Keratinocyte (primary cell): ENCODE data around the gene MEG3. TPM values are rescaled to one million over a fixed set of nuclear protein-coding genes. Genes with fewer than 3 reads are reported as not detected.

Source experiments
- DNase-seq: peaks from one replicate; pipeline ENCODE4 v3.0.0-alpha.2; 2011; ENCODE audit warnings: low read depth, missing footprints, low spot score
- FAIRE-seq: peaks from 2 replicates; lab custom pipeline; 2011; peaks lifted over from hg19 to GRCh38; lab: Jason Lieb, UNC
- H2AFZ ChIP-seq: 2 replicates; pipeline ENCODE4 v1.6.0; 2012; ENCODE audit warnings: low read length, control low read depth, inconsistent platforms; ENCODE audit not compliant: control insufficient read depth
- H3K27ac ChIP-seq: 2 replicates; pipeline ENCODE4 v1.5.1; 2011; ENCODE audit warnings: low read length; ENCODE audit not compliant: control insufficient read depth, insufficient read depth
- H3K27me3 ChIP-seq: 3 replicates; pipeline ENCODE4 v1.6.0; 2011; ENCODE audit warnings: low read length; ENCODE audit not compliant: control insufficient read depth, insufficient read depth; ENCODE audit errors: extremely low read depth
- H3K36me3 ChIP-seq, 2 experiments: 2 replicates in 1 of 2; 3 replicates in 1 of 2; pipeline ENCODE4 v1.5.1; 2011; ENCODE audit warnings: low read length in 2 of 2, mild to moderate bottlenecking in 1 of 2; ENCODE audit not compliant: control insufficient read depth in 2 of 2, insufficient read depth in 2 of 2; ENCODE audit errors: extremely low read depth in 1 of 2
- H3K4me1 ChIP-seq: 3 replicates; pipeline ENCODE4 v1.5.1; 2011; ENCODE audit warnings: low read length; ENCODE audit not compliant: control insufficient read depth, insufficient read depth; ENCODE audit errors: extremely low read depth
- H3K4me2 ChIP-seq: 3 replicates; pipeline ENCODE4 v1.6.0; 2011; ENCODE audit warnings: low read depth, low read length; ENCODE audit not compliant: control insufficient read depth, insufficient read depth; ENCODE audit errors: extremely low read depth
- H3K4me3 ChIP-seq, 3 experiments: fragments of 200-600 bp in 1 of 3; sonication (generic) in 1 of 3; 2 replicates in 2 of 3; 3 replicates in 1 of 3; pipeline ENCODE4 v1.5.1; 2011 to 2016; ENCODE audit warnings: low read length in 3 of 3, mild to moderate bottlenecking in 3 of 3, control low read depth in 2 of 3, inconsistent platforms in 1 of 3, low read depth in 1 of 3, mixed read lengths in 1 of 3, mixed run types in 1 of 3, moderate library complexity in 1 of 3; ENCODE audit not compliant: control insufficient read depth in 2 of 3, insufficient read depth in 2 of 3; ENCODE audit errors: extremely low read depth in 1 of 3
- H3K79me2 ChIP-seq: 2 replicates; pipeline ENCODE4 v1.6.0; 2012; ENCODE audit warnings: low read length; ENCODE audit not compliant: control insufficient read depth, insufficient read depth
- H3K9ac ChIP-seq: 3 replicates; pipeline ENCODE4 v1.6.0; 2011; ENCODE audit warnings: low read length; ENCODE audit not compliant: control insufficient read depth, insufficient read depth; ENCODE audit errors: extremely low read depth
- H3K9me1 ChIP-seq: 3 replicates; pipeline ENCODE4 v1.6.0; 2011; ENCODE audit warnings: low read length; ENCODE audit not compliant: control insufficient read depth, insufficient read depth; ENCODE audit errors: extremely low read depth
- H3K9me3 ChIP-seq: 2 replicates; pipeline ENCODE4 v1.5.1; 2012; ENCODE audit warnings: low read depth, low read length; ENCODE audit not compliant: control insufficient read depth
- H4K20me1 ChIP-seq: 3 replicates; pipeline ENCODE4 v1.6.0; 2011; ENCODE audit warnings: low read length; ENCODE audit not compliant: control insufficient read depth, insufficient read depth; ENCODE audit errors: extremely low read depth
- EZH2 ChIP-seq: IDR thresholded peaks from one replicate; pipeline ENCODE4 v1.6.1; 2012; ENCODE audit warnings: inconsistent platforms, mild to moderate bottlenecking, low read length, moderate library complexity
- dilution Hi-C: fragments of 300-500 bp; cut with MboI; formaldehyde crosslinking; loops from one replicate; pipeline ENCODE4 v1.7.0; 2020; ENCODE audit warnings: low sequenced_read_pairs; ENCODE audit not compliant: extremely low pct_ligation_motif_present
- polyA plus RNA-seq, 5 experiments: library from polyadenylated mRNA; depleted of rRNA in 3 of 5; stranded (reverse) in 3 of 5; stranded (forward) in 1 of 5; unstranded in 1 of 5; fragments of >200 nt; gene quantifications; 1 replicate in 1 of 5; 2 replicates in 3 of 5; 3 replicates in 1 of 5; pipeline versions ENCODE4 v1.2.1 to v1.2.3, GENCODE V29; 2011 to 2012; ENCODE audit warnings: missing spikeins in 2 of 5, low read depth in 1 of 5, low replicate concordance in 1 of 5
- TF ChIP-seq, protein P1 (sequence below), 3 experiments: IDR thresholded peaks in 1 of 3; conservative IDR thresholded peaks in 1 of 3; optimal IDR thresholded peaks in 1 of 3; 2 replicates in 2 of 3; 3 replicates in 1 of 3; pipeline versions ENCODE3 to v1.5.1; 2011; ENCODE audit warnings: low read length in 3 of 3, mild to moderate bottlenecking in 3 of 3, moderate library complexity in 2 of 3, control low read depth in 1 of 3, inconsistent platforms in 1 of 3; ENCODE audit not compliant: insufficient read depth in 2 of 3; ENCODE audit errors: extremely low read depth in 1 of 3

Gene MEG3
- polyA plus RNA-seq, 1 donor (not counting 4 experiments of a cell fraction or from before 2014, with no cell fraction given), result 5.6 TPM

DNA sequence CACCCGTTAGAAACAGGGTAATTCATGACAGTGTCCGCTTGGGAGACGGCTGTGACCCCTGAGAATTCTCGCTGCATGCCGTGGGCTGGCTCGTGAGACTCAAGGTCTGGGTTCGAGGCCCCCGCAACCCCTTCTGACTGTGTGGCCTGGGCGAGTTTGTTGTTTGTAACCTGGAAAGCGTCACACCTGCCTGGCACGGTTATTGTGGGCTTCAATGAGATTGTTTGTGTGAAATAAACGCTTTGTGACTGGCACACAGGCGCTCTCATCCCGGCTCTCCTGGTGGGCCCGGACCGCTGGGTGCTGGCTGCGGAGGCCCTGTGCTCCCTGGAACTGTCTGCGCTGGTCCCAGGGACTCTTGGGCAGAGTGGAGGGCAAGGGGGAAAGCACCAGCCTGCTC lies 33.9 kb downstream of the MEG3 start:
- Histone ChIP-seq H3K36me3 (no peaks in the 10 kb centered on the region), H3K9me3 (no peaks in the 10 kb centered on the region), H3K4me2 (no peak overlapping the region), H3K79me2 (no peaks in the 10 kb centered on the region), H4K20me1 (no peaks in the 10 kb centered on the region), H3K27ac (no peak overlapping the region), H2AFZ (no peak overlapping the region), H3K9ac (no peak overlapping the region), H3K4me3 (no peak overlapping the region), H3K27me3 (no peaks in the 10 kb centered on the region), H3K9me1 (no peaks in the 10 kb centered on the region), H3K4me1 (no peaks in the 10 kb centered on the region)
- dilution Hi-C loops, result no loop called here
- FAIRE-seq (no peak), DNase-seq (no peak)
- no peak for TF ChIP-seq EZH2
- TF ChIP-seq, protein P1, sequence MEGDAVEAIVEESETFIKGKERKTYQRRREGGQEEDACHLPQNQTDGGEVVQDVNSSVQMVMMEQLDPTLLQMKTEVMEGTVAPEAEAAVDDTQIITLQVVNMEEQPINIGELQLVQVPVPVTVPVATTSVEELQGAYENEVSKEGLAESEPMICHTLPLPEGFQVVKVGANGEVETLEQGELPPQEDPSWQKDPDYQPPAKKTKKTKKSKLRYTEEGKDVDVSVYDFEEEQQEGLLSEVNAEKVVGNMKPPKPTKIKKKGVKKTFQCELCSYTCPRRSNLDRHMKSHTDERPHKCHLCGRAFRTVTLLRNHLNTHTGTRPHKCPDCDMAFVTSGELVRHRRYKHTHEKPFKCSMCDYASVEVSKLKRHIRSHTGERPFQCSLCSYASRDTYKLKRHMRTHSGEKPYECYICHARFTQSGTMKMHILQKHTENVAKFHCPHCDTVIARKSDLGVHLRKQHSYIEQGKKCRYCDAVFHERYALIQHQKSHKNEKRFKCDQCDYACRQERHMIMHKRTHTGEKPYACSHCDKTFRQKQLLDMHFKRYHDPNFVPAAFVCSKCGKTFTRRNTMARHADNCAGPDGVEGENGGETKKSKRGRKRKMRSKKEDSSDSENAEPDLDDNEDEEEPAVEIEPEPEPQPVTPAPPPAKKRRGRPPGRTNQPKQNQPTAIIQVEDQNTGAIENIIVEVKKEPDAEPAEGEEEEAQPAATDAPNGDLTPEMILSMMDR (optimal IDR thresholded peaks at IDR 0.05 in 1 of 3, IDR thresholded peaks at IDR 0.05 in 1 of 3, conservative IDR thresholded peaks at IDR 0.05 in 1 of 3; ENCODE audit: extremely low read depth in 1 of 3, insufficient read depth in 2 of 3, low read length in 3 of 3), result no peak

DNA sequence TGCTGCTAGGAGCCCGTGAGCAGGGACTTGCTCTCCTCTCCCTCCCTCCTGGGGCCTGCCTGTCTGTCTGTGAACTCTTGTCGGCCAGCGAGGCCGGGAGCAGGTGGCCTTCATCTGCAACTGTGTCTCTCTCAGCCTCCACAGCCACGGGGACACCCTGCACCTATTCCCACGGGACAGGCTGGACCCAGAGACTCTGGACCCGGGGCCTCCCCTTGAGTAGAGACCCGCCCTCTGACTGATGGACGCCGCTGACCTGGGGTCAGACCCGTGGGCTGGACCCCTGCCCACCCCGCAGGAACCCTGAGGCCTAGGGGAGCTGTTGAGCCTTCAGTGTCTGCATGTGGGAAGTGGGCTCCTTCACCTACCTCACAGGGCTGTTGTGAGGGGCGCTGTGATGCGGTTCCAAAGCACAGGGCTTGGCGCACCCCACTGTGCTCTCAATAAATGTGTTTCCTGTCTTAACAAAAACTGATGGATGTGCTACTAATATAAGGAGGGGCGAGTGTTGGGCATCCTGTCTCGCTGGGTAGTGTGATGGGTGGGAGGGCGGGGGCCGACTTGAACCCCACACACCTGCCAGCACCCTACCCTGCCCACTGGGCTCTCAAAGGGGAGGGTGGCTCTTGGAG lies 34.8 kb downstream of the MEG3 start:
- H3K36me3 ChIP-seq, result no peaks in the 10 kb centered on the region
- no peak for DNase-seq

More for the DNA sequence above, 34.8 kb downstream of the MEG3 start:
- dilution Hi-C loops, result no loop called here
- Histone ChIP-seq H3K4me1 (no peaks in the 10 kb centered on the region), H2AFZ (no peak overlapping the region), H3K9ac (no peak overlapping the region), H4K20me1 (no peaks in the 10 kb centered on the region), H3K79me2 (no peaks in the 10 kb centered on the region), H3K4me2 (no peak overlapping the region), H3K27ac (no peak overlapping the region), H3K9me3 (no peaks in the 10 kb centered on the region), H3K9me1 (no peaks in the 10 kb centered on the region), H3K4me3 (no peak overlapping the region), H3K27me3 (no peaks in the 10 kb centered on the region)
- FAIRE-seq, result no peak
- TF ChIP-seq EZH2, result no peak
- TF ChIP-seq, protein P1 (optimal IDR thresholded peaks at IDR 0.05 in 1 of 3, IDR thresholded peaks at IDR 0.05 in 1 of 3, conservative IDR thresholded peaks at IDR 0.05 in 1 of 3; ENCODE audit: extremely low read depth in 1 of 3, insufficient read depth in 2 of 3, low read length in 3 of 3), result no peak
